B cell (primary cell): ENCODE data around the gene BNC2.

Source experiments
- CTCF ChIP-seq: fragments of 200-600 bp; IDR thresholded peaks from one replicate; pipeline ENCODE4 v1.8.0; 2022; ENCODE audit warnings: antibody characterized with exemption, mild to moderate bottlenecking
- EZH2 ChIP-seq: IDR thresholded peaks from 2 replicates; pipeline ENCODE4 v1.6.1; 2012; ENCODE audit warnings: borderline replicate concordance, low read depth, mild to moderate bottlenecking, moderate library complexity, low read length; ENCODE audit not compliant: insufficient read depth, poor library complexity, severe bottlenecking

GRCh38 chr9:16754662-16755061 lies 115.8 kb downstream of the BNC2 start:
- TF ChIP-seq CTCF = no peak
- no peak for TF ChIP-seq EZH2
